H9 (cell line): Measurements from ENCODE around the gene JARID2. TPM values are rescaled to one million over a fixed set of nuclear protein-coding genes. Genes with fewer than 3 reads are reported as not detected.

Experiments
- DNase-seq: peaks from one replicate; pipeline ENCODE4 v3.0.0-alpha.2; 2017
- H2AFZ ChIP-seq: one replicate; pipeline ENCODE4 v1.6.1; 2013; ENCODE audit warnings: mild to moderate bottlenecking, low read length, control low read depth, moderate library complexity
- H2AK5ac ChIP-seq: 2 replicates; pipeline ENCODE4 v1.6.1; 2013; ENCODE audit warnings: low read length, control low read depth, mixed read lengths; ENCODE audit not compliant: insufficient read length
- H2BK120ac ChIP-seq: one replicate; pipeline ENCODE4 v1.6.1; 2013; ENCODE audit warnings: low read depth, mild to moderate bottlenecking, low read length, control low read depth, inconsistent platforms; ENCODE audit not compliant: poor library complexity, severe bottlenecking
- H2BK12ac ChIP-seq: 2 replicates; pipeline ENCODE4 v1.6.1; 2013; ENCODE audit warnings: low read length, control low read depth, mixed read lengths, low read depth; ENCODE audit not compliant: insufficient read length
- H2BK15ac ChIP-seq: 2 replicates; pipeline ENCODE4 v1.6.1; 2013; ENCODE audit warnings: low read depth, low read length, control low read depth
- H2BK20ac ChIP-seq: one replicate; pipeline ENCODE4 v1.6.1; 2013; ENCODE audit warnings: low read depth, mild to moderate bottlenecking, low read length, control low read depth, inconsistent platforms; ENCODE audit not compliant: poor library complexity, severe bottlenecking
- H2BK5ac ChIP-seq: 2 replicates; pipeline ENCODE4 v1.6.1; 2013; ENCODE audit warnings: low read length, control low read depth, mixed read lengths; ENCODE audit not compliant: insufficient read length
- H3K14ac ChIP-seq: 2 replicates; pipeline ENCODE4 v1.6.1; 2013; ENCODE audit warnings: low read length, control low read depth; ENCODE audit not compliant: insufficient read depth
- H3K18ac ChIP-seq: 2 replicates; pipeline ENCODE4 v1.6.1; 2013; ENCODE audit warnings: low read depth, mild to moderate bottlenecking, mixed read lengths, low read length, control low read depth; ENCODE audit not compliant: insufficient read length
- H3K23ac ChIP-seq: 2 replicates; pipeline ENCODE4 v1.6.1; 2013; ENCODE audit warnings: low read length, control low read depth, mixed read lengths, low read depth; ENCODE audit not compliant: insufficient read length
- H3K23me2 ChIP-seq: 2 replicates; pipeline ENCODE4 v1.6.1; 2013; ENCODE audit warnings: low read depth, mild to moderate bottlenecking, mixed read lengths, low read length, control low read depth; ENCODE audit not compliant: insufficient read length, poor library complexity, severe bottlenecking
- H3K27ac ChIP-seq: 2 replicates; pipeline ENCODE4 v1.5.1; 2013; ENCODE audit warnings: low read length, control low read depth, mixed read lengths, low read depth; ENCODE audit not compliant: insufficient read length
- H3K27me3 ChIP-seq: 2 replicates; pipeline ENCODE4 v1.6.1; 2013; ENCODE audit warnings: low read length, control low read depth, inconsistent platforms; ENCODE audit not compliant: insufficient read depth
- H3K4ac ChIP-seq: 2 replicates; pipeline ENCODE4 v1.6.1; 2013; ENCODE audit warnings: low read depth, mild to moderate bottlenecking, control low read depth, inconsistent platforms, low read length, moderate library complexity
- H3K4me1 ChIP-seq: 2 replicates; pipeline ENCODE4 v1.6.1; 2013; ENCODE audit warnings: low read length, control low read depth, inconsistent platforms; ENCODE audit not compliant: insufficient read depth
- H3K4me2 ChIP-seq: 2 replicates; pipeline ENCODE4 v1.6.1; 2013; ENCODE audit warnings: low read length, control low read depth, mixed read lengths; ENCODE audit not compliant: insufficient read length, insufficient read depth
- H3K56ac ChIP-seq: 2 replicates; pipeline ENCODE4 v1.6.1; 2013; ENCODE audit warnings: low read depth, mild to moderate bottlenecking, mixed read lengths, low read length, control low read depth; ENCODE audit not compliant: insufficient read length
- H3K79me1 ChIP-seq: 2 replicates; pipeline ENCODE4 v1.6.1; 2013; ENCODE audit warnings: low read depth, mild to moderate bottlenecking, moderate library complexity, low read length, control low read depth, inconsistent platforms; ENCODE audit not compliant: insufficient read depth, poor library complexity, severe bottlenecking
- H3K79me2 ChIP-seq: 2 replicates; pipeline ENCODE4 v1.6.1; 2013; ENCODE audit warnings: low read length, control low read depth, inconsistent platforms; ENCODE audit not compliant: insufficient read depth
- H3K9ac ChIP-seq: 2 replicates; pipeline ENCODE4 v1.6.1; 2013; ENCODE audit warnings: low read length, control low read depth, mixed read lengths; ENCODE audit not compliant: insufficient read length; ENCODE audit errors: extremely low read depth
- H3K9me3 ChIP-seq: one replicate; pipeline ENCODE4 v1.6.1; 2013; ENCODE audit warnings: low read depth, low read length, inconsistent platforms; ENCODE audit not compliant: control insufficient read depth
- H3T11ph ChIP-seq: one replicate; pipeline ENCODE4 v1.6.1; 2013; ENCODE audit warnings: mild to moderate bottlenecking, low read length, control low read depth, inconsistent platforms
- H4K20me1 ChIP-seq: one replicate; pipeline ENCODE4 v1.6.1; 2013; ENCODE audit not compliant: control insufficient read depth, insufficient read length, insufficient read depth
- H4K5ac ChIP-seq: 2 replicates; pipeline ENCODE4 v1.6.1; 2013; ENCODE audit warnings: low read depth, mild to moderate bottlenecking, mixed read lengths, low read length, control low read depth; ENCODE audit not compliant: insufficient read length
- H4K8ac ChIP-seq: replicated peaks from 2 replicates; pipeline ENCODE4 v1.6.1; 2013; ENCODE audit warnings: low read length, control low read depth, mixed read lengths, low read depth; ENCODE audit not compliant: insufficient read length
- H4K91ac ChIP-seq: 2 replicates; pipeline ENCODE4 v1.6.1; 2013; ENCODE audit warnings: low read depth, mild to moderate bottlenecking, moderate library complexity, mixed read lengths, low read length, control low read depth; ENCODE audit not compliant: insufficient read length
- H3K27ac Mint-ChIP-seq, 3 experiments: 2 replicates in 2 of 3; 3 replicates in 1 of 3; pipeline ENCODE4 v1.8.0; 2020 to 2021; ENCODE audit warnings: mixed read lengths in 3 of 3, mild to moderate bottlenecking in 1 of 3, moderate library complexity in 1 of 3
- H3K27me3 Mint-ChIP-seq: 2 replicates; pipeline ENCODE4 v1.8.0; 2021; ENCODE audit warnings: low read depth, mild to moderate bottlenecking, moderate library complexity, mixed read lengths
- H3K36me3 Mint-ChIP-seq, 3 experiments: 2 replicates in 2 of 3; 3 replicates in 1 of 3; pipeline ENCODE4 v1.8.0; 2020 to 2021; ENCODE audit warnings: low read depth in 3 of 3, mixed read lengths in 3 of 3; ENCODE audit not compliant: insufficient read depth in 1 of 3
- H3K4me1 Mint-ChIP-seq, 2 experiments: 2 replicates each; pipeline ENCODE4 v1.8.0; 2020; ENCODE audit warnings: mixed read lengths in 2 of 2
- H3K4me3 Mint-ChIP-seq, 2 experiments: 2 replicates in 1 of 2; 3 replicates in 1 of 2; pipeline ENCODE4 v1.8.0; 2020 to 2021; ENCODE audit warnings: mild to moderate bottlenecking in 2 of 2, mixed read lengths in 2 of 2, moderate library complexity in 1 of 2
- H3K9me3 Mint-ChIP-seq, 2 experiments: 2 replicates in 1 of 2; 3 replicates in 1 of 2; pipeline ENCODE4 v1.8.0; 2020; ENCODE audit warnings: mild to moderate bottlenecking in 2 of 2, mixed read lengths in 2 of 2, moderate library complexity in 1 of 2
- CTCF ChIP-seq: fragments of 200-600 bp; sonication (generic); conservative IDR thresholded peaks from 3 replicates; pipeline ENCODE4 v1.8.0; 2021; ENCODE audit warnings: antibody characterized with exemption, mild to moderate bottlenecking
- WGBS: extraction: QIAGEN DNeasy Blood & Tissue Kit; methylation state at CpG from one replicate; pipeline ENCODE4 v1.1.7; 2013; ENCODE audit warnings: missing lambda C conversion rate, low lambda C conversion rate, mixed read lengths; ENCODE audit not compliant: insufficient read length; ENCODE audit errors: extremely low coverage; 5-methylcytosine and 5-hydroxymethylcytosine counted together
- total RNA-seq: library from RNA; stranded (reverse); gene quantifications from 2 replicates; pipeline ENCODE4 v1.2.1, GENCODE V29; 2021

Gene JARID2
- total RNA-seq, 1 experiment from 2014 or later: 174 TPM

DNA sequence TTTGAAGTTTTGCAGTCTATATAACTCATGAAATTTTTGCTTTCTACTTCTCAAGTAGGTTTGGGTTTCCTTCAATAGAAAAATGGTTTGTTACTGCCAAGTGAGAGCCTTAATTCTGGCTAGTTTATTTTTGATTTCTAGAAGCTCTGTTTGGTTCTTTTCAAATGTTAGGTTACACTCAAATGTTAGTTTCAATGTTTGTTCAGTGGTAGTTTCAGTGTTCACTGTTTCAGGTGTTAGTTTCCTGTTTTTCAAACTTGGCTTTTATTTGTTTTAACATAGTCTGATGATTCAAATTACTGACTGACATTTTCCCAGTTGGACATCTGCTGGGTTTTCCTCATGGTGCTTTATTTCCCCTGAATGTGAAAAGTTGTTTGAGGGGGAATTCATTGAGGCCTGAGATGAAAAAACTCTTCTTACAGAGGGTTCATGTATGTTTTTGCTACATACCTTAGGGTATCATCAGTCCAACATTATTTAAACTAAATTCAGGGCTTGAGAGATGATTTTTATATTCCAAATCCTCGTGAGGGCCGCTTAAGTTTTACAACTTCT lies 189.0 kb downstream of the JARID2 start:
- H4K20me1 ChIP-seq: no peaks in the 10 kb centered on the region
- H2AFZ ChIP-seq: no peak overlapping the region
- no peak overlapping the region for H2AK5ac ChIP-seq
- H3K79me1 ChIP-seq: peaks cover 4% of the 10 kb centered on the region
- Mint-ChIP-seq H3K36me3 (peaks cover 0 to 2% (median 0%) of the 10 kb centered on the region in 3 experiments; a peak in 1 of 7 replicates), H3K27me3 (peaks cover 2% of the 10 kb centered on the region; the same call in 1 of the 2 replicates), H3K9me3 (no peaks in the 10 kb centered on the region), H3K4me1 (peaks cover 94 to 97% of the 10 kb centered on the region in 2 experiments), H3K27ac (no peak overlapping the region), H3K4me3 (no peak overlapping the region)
- H2BK20ac ChIP-seq: no peak overlapping the region
- no peak overlapping the region for H3K4me2 ChIP-seq
- no peak overlapping the region for H3K9ac ChIP-seq
- no peak overlapping the region for H4K8ac ChIP-seq
- no peak overlapping the region for H2BK5ac ChIP-seq
- no peak overlapping the region for H2BK120ac ChIP-seq
- no peak overlapping the region for H3K18ac ChIP-seq
- no peaks in the 10 kb centered on the region for H3K9me3 ChIP-seq
- H4K91ac ChIP-seq: no peak overlapping the region
- no peak overlapping the region for H4K5ac ChIP-seq
- no peak overlapping the region for H3K14ac ChIP-seq
- no peak for TF ChIP-seq CTCF
- H3K56ac ChIP-seq: no peak overlapping the region
- no peak overlapping the region for H2BK15ac ChIP-seq
- no peak for DNase-seq
- no peak overlapping the region for H3K4ac ChIP-seq
- H3T11ph ChIP-seq: no peak overlapping the region
- no CpG with 5 or more reads among the region's 2 CpGs for WGBS
- no peaks in the 10 kb centered on the region for H3K27me3 ChIP-seq
- peaks cover 43% of the 10 kb centered on the region for H3K4me1 ChIP-seq
- H3K23ac ChIP-seq: no peak overlapping the region
- H3K79me2 ChIP-seq: peaks cover 92% of the 10 kb centered on the region
- no peak overlapping the region for H2BK12ac ChIP-seq
- H3K23me2 ChIP-seq: no peaks in the 10 kb centered on the region
- no peak overlapping the region for H3K27ac ChIP-seq
